Parathyroid adenoma (tissue), 2 donors: ENCODE results near the gene SALL4.

ENCODE experiments used
- H2AFZ ChIP-seq: fragments of 300-600 bp; sonication (generic); one replicate; pipeline ENCODE4 v1.7.0; 2017; ENCODE audit warnings: antibody characterized with exemption, mild to moderate bottlenecking
- H3K27ac ChIP-seq: fragments of 300-600 bp; sonication (generic); one replicate; pipeline ENCODE4 v1.7.0; 2017
- H3K27me3 ChIP-seq: fragments of 300-600 bp; sonication (generic); one replicate; pipeline ENCODE4 v1.7.0; 2017; ENCODE audit warnings: low read length; ENCODE audit not compliant: control insufficient read depth, insufficient read depth
- H3K36me3 ChIP-seq: fragments of 300-600 bp; sonication (generic); one replicate; pipeline ENCODE4 v1.7.0; 2017; ENCODE audit warnings: low read length; ENCODE audit not compliant: control insufficient read depth, insufficient read depth
- H3K4me1 ChIP-seq: fragments of 300-600 bp; sonication (generic); one replicate; pipeline ENCODE4 v1.7.0; 2017; ENCODE audit warnings: control low read depth
- H3K4me2 ChIP-seq: fragments of 300-600 bp; sonication (generic); one replicate; pipeline ENCODE4 v1.7.0; 2017; ENCODE audit warnings: low read length
- H3K4me3 ChIP-seq: fragments of 300-600 bp; sonication (generic); one replicate; pipeline ENCODE4 v1.7.0; 2017; ENCODE audit warnings: low read depth, low read length
- H3K79me2 ChIP-seq: fragments of 300-600 bp; sonication (generic); one replicate; pipeline ENCODE4 v1.7.0; 2017; ENCODE audit warnings: control low read depth
- H3K9ac ChIP-seq: fragments of 300-600 bp; sonication (generic); one replicate; pipeline ENCODE4 v1.7.0; 2017; ENCODE audit warnings: mild to moderate bottlenecking
- H3K9me3 ChIP-seq: fragments of 300-600 bp; sonication (generic); one replicate; pipeline ENCODE4 v1.7.0; 2017; ENCODE audit warnings: low read length; ENCODE audit not compliant: control insufficient read depth
- TF ChIP-seq, protein P1 (sequence below): fragments of 300-600 bp; sonication (generic); IDR thresholded peaks from one replicate; pipeline ENCODE4 v1.7.0; 2017; ENCODE audit warnings: antibody characterized with exemption, mild to moderate bottlenecking
- donor health status: primary hyperparathyroidism.

The SALL4 gene

DNA sequence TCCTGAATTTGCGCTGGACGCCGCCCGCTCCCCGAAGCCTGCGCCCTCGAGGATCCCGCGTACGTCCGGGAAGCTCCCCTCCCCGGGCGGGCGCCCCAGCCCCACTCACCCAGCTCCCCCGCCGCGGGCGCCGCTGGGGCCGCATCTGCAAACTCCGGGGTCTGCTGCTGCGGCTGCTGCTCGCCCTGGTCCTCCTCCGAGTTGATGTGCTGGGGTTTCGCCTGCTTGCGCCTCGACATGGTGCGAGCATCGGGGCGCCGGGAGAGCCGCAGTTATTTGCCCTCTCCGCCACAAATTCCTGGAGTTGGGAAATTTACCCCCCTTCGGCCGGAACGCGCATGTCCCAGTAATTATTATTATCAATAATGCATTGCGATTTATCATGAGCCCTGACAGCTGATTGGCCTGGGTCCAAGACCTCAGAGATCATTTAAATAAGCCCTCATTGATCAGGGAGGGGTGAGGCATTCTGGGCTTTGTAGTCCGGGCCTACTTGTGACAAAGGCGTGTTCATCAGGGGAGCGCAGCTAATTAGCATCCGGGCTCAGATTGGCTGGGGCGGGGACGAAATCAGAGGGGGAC lies at the start of gene SALL4:
SALL4 (minus strand) TSS at position 352 of the 582 bp plus-strand sequence; CDS start at position 239, 113 bp downstream.
- Histone ChIP-seq H3K27ac (peak within 1 kb of the TSS; percentile 33), H3K36me3 (no peaks in the 10 kb centered on the region), H3K27me3 (no peaks in the 10 kb centered on the region), H3K4me2 (peak within 1 kb of the TSS; percentile 91), H3K9me3 (no peaks in the 10 kb centered on the region), H2AFZ (peak within 1 kb of the TSS; percentile 94), H3K79me2 (no peaks in the 10 kb centered on the region), H3K9ac (no peak within 1 kb of the TSS), H3K4me1 (no peaks in the 10 kb centered on the region), H3K4me3 (peak within 1 kb of the TSS; percentile 71)
- TF ChIP-seq, protein P1, sequence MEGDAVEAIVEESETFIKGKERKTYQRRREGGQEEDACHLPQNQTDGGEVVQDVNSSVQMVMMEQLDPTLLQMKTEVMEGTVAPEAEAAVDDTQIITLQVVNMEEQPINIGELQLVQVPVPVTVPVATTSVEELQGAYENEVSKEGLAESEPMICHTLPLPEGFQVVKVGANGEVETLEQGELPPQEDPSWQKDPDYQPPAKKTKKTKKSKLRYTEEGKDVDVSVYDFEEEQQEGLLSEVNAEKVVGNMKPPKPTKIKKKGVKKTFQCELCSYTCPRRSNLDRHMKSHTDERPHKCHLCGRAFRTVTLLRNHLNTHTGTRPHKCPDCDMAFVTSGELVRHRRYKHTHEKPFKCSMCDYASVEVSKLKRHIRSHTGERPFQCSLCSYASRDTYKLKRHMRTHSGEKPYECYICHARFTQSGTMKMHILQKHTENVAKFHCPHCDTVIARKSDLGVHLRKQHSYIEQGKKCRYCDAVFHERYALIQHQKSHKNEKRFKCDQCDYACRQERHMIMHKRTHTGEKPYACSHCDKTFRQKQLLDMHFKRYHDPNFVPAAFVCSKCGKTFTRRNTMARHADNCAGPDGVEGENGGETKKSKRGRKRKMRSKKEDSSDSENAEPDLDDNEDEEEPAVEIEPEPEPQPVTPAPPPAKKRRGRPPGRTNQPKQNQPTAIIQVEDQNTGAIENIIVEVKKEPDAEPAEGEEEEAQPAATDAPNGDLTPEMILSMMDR, result no peak

DNA sequence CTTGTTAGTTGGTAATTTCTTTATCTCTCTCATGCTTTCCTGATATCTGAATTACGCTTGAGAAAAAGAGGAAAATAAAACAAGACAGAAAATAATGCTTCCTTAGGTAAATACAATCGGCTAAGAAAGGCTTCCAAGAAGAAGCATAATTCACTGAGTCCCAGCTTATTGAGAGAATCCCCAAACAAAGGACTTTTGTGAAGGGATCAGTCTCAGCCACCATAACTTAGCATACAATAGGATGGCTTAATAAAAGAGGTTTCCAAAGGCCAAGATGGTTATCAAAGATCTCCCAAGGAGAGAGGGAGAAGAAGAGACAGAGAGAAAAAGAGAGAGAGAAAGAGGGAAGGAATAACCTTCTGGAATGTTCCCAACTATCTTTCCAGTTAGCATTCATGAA lies 46.0 kb upstream of the SALL4 start:
- H3K4me3 ChIP-seq, result no peak overlapping the region
- H3K27me3 ChIP-seq, result no peaks in the 10 kb centered on the region
- H3K4me2 ChIP-seq, result no peak overlapping the region
- no peaks in the 10 kb centered on the region for H3K79me2 ChIP-seq
- no peak overlapping the region for H2AFZ ChIP-seq
- H3K9ac ChIP-seq, result no peak overlapping the region
- no peaks in the 10 kb centered on the region for H3K9me3 ChIP-seq
- H3K36me3 ChIP-seq, result no peaks in the 10 kb centered on the region
- no peaks in the 10 kb centered on the region for H3K4me1 ChIP-seq
- H3K27ac ChIP-seq, result no peak overlapping the region
- TF ChIP-seq, protein P1, result no peak

DNA sequence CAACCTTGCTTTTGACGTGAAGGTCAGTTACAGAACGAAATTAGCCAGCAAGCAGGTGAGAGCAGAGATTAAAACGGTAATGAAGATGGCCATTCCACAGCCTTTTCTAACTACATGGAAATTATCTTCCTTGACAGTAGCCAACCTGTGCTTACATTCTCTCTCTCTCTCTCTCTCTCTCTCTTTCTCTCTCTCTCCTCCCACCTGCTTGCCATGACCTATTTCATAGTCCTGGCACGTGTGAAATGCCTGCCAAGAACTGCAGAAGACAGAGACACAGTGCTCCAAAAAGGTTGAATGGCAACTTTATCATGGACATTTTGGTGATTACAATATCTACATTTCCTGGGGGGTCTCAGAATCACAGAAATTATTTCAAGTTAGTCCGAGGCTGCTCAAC lies 38.5 kb upstream of the SALL4 start:
- Histone ChIP-seq H3K4me3 (no peak overlapping the region), H3K9me3 (no peaks in the 10 kb centered on the region), H3K36me3 (no peaks in the 10 kb centered on the region), H2AFZ (no peak overlapping the region), H3K79me2 (no peaks in the 10 kb centered on the region), H3K4me2 (no peak overlapping the region), H3K4me1 (no peaks in the 10 kb centered on the region), H3K27me3 (no peaks in the 10 kb centered on the region), H3K9ac (no peak overlapping the region), H3K27ac (no peak overlapping the region)
- TF ChIP-seq, protein P1, result no peak

DNA sequence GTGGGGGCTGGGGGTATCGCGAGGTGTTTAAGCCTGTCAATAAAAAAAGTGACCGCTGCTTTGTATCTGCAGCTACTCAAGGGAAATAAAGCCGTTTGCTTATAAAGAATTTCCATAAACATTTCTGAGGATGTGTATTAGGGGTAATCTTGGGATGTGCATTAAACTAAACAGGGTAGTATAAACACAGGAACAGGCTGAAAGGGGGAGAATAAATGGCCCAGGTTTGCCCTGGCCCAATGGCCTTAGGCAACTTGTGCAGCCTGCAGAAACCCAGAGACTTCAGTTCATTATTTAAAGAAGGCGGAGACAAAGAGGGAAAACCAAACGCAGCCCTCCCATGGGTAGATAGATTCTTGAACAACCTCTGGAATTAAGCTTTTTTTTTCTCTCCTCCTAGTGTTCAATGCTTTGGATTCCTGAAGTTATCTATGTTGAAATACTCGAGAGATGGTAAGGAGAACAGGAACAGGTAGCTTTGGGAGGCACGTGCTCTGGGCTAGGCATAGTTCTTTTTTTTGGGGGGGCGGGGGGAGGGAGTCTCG lies 35.6 kb upstream of the SALL4 start:
- Histone ChIP-seq H3K9ac (no peak overlapping the region), H3K79me2 (no peaks in the 10 kb centered on the region), H3K9me3 (no peaks in the 10 kb centered on the region), H3K4me1 (no peaks in the 10 kb centered on the region), H2AFZ (no peak overlapping the region), H3K4me3 (no peak overlapping the region), H3K27ac (no peak overlapping the region), H3K36me3 (no peaks in the 10 kb centered on the region), H3K27me3 (no peaks in the 10 kb centered on the region), H3K4me2 (no peak overlapping the region)
- TF ChIP-seq, protein P1, result no peak

DNA sequence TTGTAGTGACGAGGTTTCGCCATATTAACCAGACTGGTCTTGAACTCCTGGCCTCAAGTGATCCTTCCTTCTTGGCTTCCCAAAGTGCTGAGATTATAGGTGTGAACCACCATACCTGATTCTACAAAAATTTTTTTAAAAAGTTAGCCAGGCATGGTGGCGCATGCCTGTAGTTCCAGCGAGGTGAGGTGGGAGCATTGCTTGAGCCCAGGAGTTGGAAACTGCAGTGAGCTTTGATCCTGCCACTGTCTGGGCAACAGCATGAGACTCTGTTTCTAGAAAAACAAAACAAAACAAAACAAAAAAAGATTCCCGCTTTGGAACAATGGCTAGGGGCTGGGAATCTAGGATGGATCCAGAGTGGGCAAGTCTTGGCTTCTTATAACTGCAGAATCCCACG lies 35.1 kb upstream of the SALL4 start:
- TF ChIP-seq, protein P1, result no peak

More for the DNA sequence above, 35.1 kb upstream of the SALL4 start:
- H3K9me3 ChIP-seq, result no peaks in the 10 kb centered on the region
- no peaks in the 10 kb centered on the region for H3K4me1 ChIP-seq
- no peaks in the 10 kb centered on the region for H3K79me2 ChIP-seq
- no peaks in the 10 kb centered on the region for H3K27me3 ChIP-seq
- H3K27ac ChIP-seq, result no peak overlapping the region
- H3K36me3 ChIP-seq, result no peaks in the 10 kb centered on the region
- H2AFZ ChIP-seq, result no peak overlapping the region
- no peak overlapping the region for H3K9ac ChIP-seq
- H3K4me2 ChIP-seq, result no peak overlapping the region
- no peak overlapping the region for H3K4me3 ChIP-seq
